Spleen (tissue), 11 donors: ENCODE measurements around the gene TBC1D22A. TPM values are rescaled to one million over a fixed set of nuclear protein-coding genes. Genes with fewer than 3 reads are reported as not detected.

ENCODE experiments used
- DNase-seq: peaks from one replicate; pipeline ENCODE4 v3.0.0-alpha.2; 2020
- H3K27ac ChIP-seq, 8 donors: fragments of 200-600 bp; sonication (generic) in 7 of 8; 1 replicate in 4 of 8; 2 replicates in 4 of 8; pipeline versions ENCODE4 v1.5.0 to v1.8.0; 2016 to 2021; ENCODE audit warnings: inconsistent platforms in 4 of 8, mild to moderate bottlenecking in 4 of 8, moderate library complexity in 1 of 8
- H3K27me3 ChIP-seq, 7 donors: fragments of 200-600 bp; sonication (generic) in 6 of 7; replicated peaks in 1 of 7; 1 replicate in 4 of 7; 2 replicates in 3 of 7; pipeline versions ENCODE4 v1.5.0 to v1.8.0; 2016 to 2021; ENCODE audit warnings: inconsistent platforms in 3 of 7, mild to moderate bottlenecking in 1 of 7
- H3K36me3 ChIP-seq, 6 donors: fragments of 200-600 bp; sonication (generic) in 5 of 6; 1 replicate in 4 of 6; 2 replicates in 2 of 6; pipeline versions ENCODE4 v1.5.0 to v1.8.0; 2016 to 2021; ENCODE audit warnings: inconsistent platforms in 2 of 6
- H3K4me1 ChIP-seq, 6 donors: fragments of 200-600 bp; sonication (generic) in 5 of 6; 1 replicate in 3 of 6; 2 replicates in 3 of 6; pipeline versions ENCODE4 v1.5.0 to v1.8.0; 2016 to 2021; ENCODE audit warnings: inconsistent platforms in 3 of 6
- H3K4me3 ChIP-seq, 8 donors: fragments of 200-600 bp; sonication (generic) in 7 of 8; 1 replicate in 4 of 8; 2 replicates in 4 of 8; pipeline versions ENCODE4 v1.5.0 to v1.8.0; 2016 to 2021; ENCODE audit warnings: inconsistent platforms in 4 of 8, mild to moderate bottlenecking in 4 of 8, moderate library complexity in 2 of 8
- H3K9me3 ChIP-seq, 8 donors: fragments of 200-600 bp; sonication (generic) in 7 of 8; 1 replicate in 4 of 8; 2 replicates in 4 of 8; pipeline versions ENCODE4 v1.5.0 to v1.8.0; 2016 to 2021; ENCODE audit warnings: inconsistent platforms in 4 of 8
- CTCF ChIP-seq, 11 experiments: fragments of 200-600 bp in 7 of 11; fragments of 450-650 bp in 4 of 11; sonication (generic) in 4 of 11; IDR thresholded peaks in 8 of 11; conservative IDR thresholded peaks in 3 of 11; 1 replicate in 7 of 11; 2 replicates in 4 of 11; pipeline versions ENCODE4 v1.4.0 to v1.8.0; 2016 to 2021; ENCODE audit warnings: antibody characterized with exemption in 11 of 11, inconsistent platforms in 4 of 11, mild to moderate bottlenecking in 1 of 11
- POLR2A ChIP-seq, 3 donors: fragments of 450-650 bp; IDR thresholded peaks; one replicate each; pipeline ENCODE4 v1.5.1; 2017; ENCODE audit warnings: antibody characterized with exemption in 3 of 3, mild to moderate bottlenecking in 1 of 3
- POLR2AphosphoS5 ChIP-seq, 3 donors: sonication (generic); formaldehyde crosslinking; IDR thresholded peaks; one replicate each; pipeline ENCODE4 v1.5.1; 2017; ENCODE audit warnings: antibody characterized with exemption in 3 of 3
- WGBS, 5 donors: extraction: QIAGEN DNeasy Blood & Tissue Kit in 3 of 5; methylation state at CpG; one replicate each; pipeline versions ENCODE4 v1.1.5 to v1.1.7; 2013 to 2018; 5-methylcytosine and 5-hydroxymethylcytosine counted together
- intact Hi-C: fragments of 100-400 bp; cut with DNase I; formaldehyde crosslinking; loops from one replicate; pipeline ENCODE4 v1.15.0; 2023; ENCODE audit warnings: low total_unique reads
- polyA plus RNA-seq, 3 donors: library from polyadenylated mRNA; stranded (reverse); fragments of 200-250 nt; gene quantifications; one replicate each; pipeline ENCODE4 v1.2.1, GENCODE V29; 2013
- total RNA-seq, 7 donors: library from RNA; depleted of rRNA in 3 of 7; stranded (reverse); fragments of >200 nt in 3 of 7; fragmentation: NEBNext Ultra II Directional in 4 of 7; extraction: Animal tissue kit (Norgen Biotek cat#: 25700) in 4 of 7; gene quantifications; one replicate each; pipeline versions ENCODE4 v1.1.0 to v1.2.1, GENCODE V29; 2016 to 2021
- donor health status: healthy with polysubstance abuse.
- donor health status: DM: no; HTN: no; CAD: no; lungs with moderate emphysema.
- donor health status: DM: no; HTN: no; CAD: no.
- donor health status: Bipolar disorder and iron deficiency.
- donor health status: healthy.
- donor health status: DM: no; HTN: no; CAD: no.
- donor health status: DM: yes; HTN: yes; CAD: no.

TBC1D22A gene
- total and polyA plus RNA-seq, 10 donors: 17.2 to 66.9 (median 49.6) TPM

GRCh38 chr22:46911346-46911745 is 148.9 kb downstream of the TBC1D22A start:
- Histone ChIP-seq H3K9me3 (no peaks in the 10 kb centered on the region), H3K4me1 (no peaks in the 10 kb centered on the region), H3K27ac (no peak overlapping the region), H3K27me3 (no peaks in the 10 kb centered on the region), H3K4me3 (no peak overlapping the region), H3K36me3 (peaks cover 0 to 95% (median 40%) of the 10 kb centered on the region in 6 donors)
- TF ChIP-seq POLR2AphosphoS5 (IDR thresholded peaks at IDR 0.05): no peak
- TF ChIP-seq POLR2A (IDR thresholded peaks at IDR 0.05): no peak
- TF ChIP-seq CTCF (IDR thresholded peaks at IDR 0.05 in 8 of 11, conservative IDR thresholded peaks at IDR 0.05 in 3 of 11): no peak
- intact Hi-C loops: no loop called here
- WGBS, 5 donors: 91 to 97% (median 92%) methylated on average over 10 of the region's 10 CpGs
- no peak for DNase-seq

GRCh38 chr22:46913351-46913750 is 150.9 kb downstream of the TBC1D22A start:
- Histone ChIP-seq H3K9me3 (no peaks in the 10 kb centered on the region), H3K4me1 (no peaks in the 10 kb centered on the region), H3K27me3 (no peaks in the 10 kb centered on the region), H3K4me3 (no peak overlapping the region), H3K36me3 (peaks cover 0 to 99% (median 52%) of the 10 kb centered on the region in 6 donors), H3K27ac (no peak overlapping the region)
- TF ChIP-seq POLR2AphosphoS5 (IDR thresholded peaks at IDR 0.05): no peak
- TF ChIP-seq CTCF (IDR thresholded peaks at IDR 0.05 in 8 of 11, conservative IDR thresholded peaks at IDR 0.05 in 3 of 11): no peak
- TF ChIP-seq POLR2A (IDR thresholded peaks at IDR 0.05): no peak
- intact Hi-C loops: no loop called here
- 73 to 90% (median 81%) methylated on average over 3 of the region's 3 CpGs for WGBS, 5 donors
- no peak for DNase-seq

GRCh38 chr22:46914481-46914880 is 152.0 kb downstream of the TBC1D22A start:
- H3K27ac ChIP-seq: no peak overlapping the region

GRCh38 chr22:46914916-46915894 is 152.8 kb downstream of the TBC1D22A start:
- Histone ChIP-seq H3K36me3 (peaks cover 0 to 99% (median 60%) of the 10 kb centered on the region in 6 donors), H3K27ac (no peak overlapping the region), H3K4me1 (no peaks in the 10 kb centered on the region), H3K9me3 (no peaks in the 10 kb centered on the region), H3K4me3 (no peak overlapping the region), H3K27me3 (no peaks in the 10 kb centered on the region)
- TF ChIP-seq POLR2A (IDR thresholded peaks at IDR 0.05): no peak
- TF ChIP-seq POLR2AphosphoS5 (IDR thresholded peaks at IDR 0.05): no peak
- no peak for TF ChIP-seq CTCF (IDR thresholded peaks at IDR 0.05 in 8 of 11, conservative IDR thresholded peaks at IDR 0.05 in 3 of 11)
- no peak for DNase-seq
- WGBS, 5 donors: 94 to 96% (median 95%) methylated on average over 19 to 21 of the region's 21 CpGs
- intact Hi-C loops: no loop called here

More at GRCh38 chr22:46914481-46914880, 152.0 kb downstream of the TBC1D22A start:
- DNase-seq: no peak
- no peaks in the 10 kb centered on the region for H3K4me1 ChIP-seq
- H3K4me3 ChIP-seq: no peak overlapping the region
- no peak for TF ChIP-seq POLR2A (IDR thresholded peaks at IDR 0.05)
- peak in 1 of 3 donors; percentile 10 for TF ChIP-seq POLR2AphosphoS5 (IDR thresholded peaks at IDR 0.05)
- peaks cover 0 to 99% (median 60%) of the 10 kb centered on the region in 6 donors for H3K36me3 ChIP-seq
- H3K27me3 ChIP-seq: no peaks in the 10 kb centered on the region
- WGBS, 5 donors: 88 to 94% (median 91%) methylated on average over 10 of the region's 10 CpGs
- intact Hi-C loops: no loop called here
- no peaks in the 10 kb centered on the region for H3K9me3 ChIP-seq
